CD4-positive, alpha-beta T cell treated with Interleukin-6 at 100 ng/mL for 8 hours (primary cell): ENCODE results near the gene HAAO.
"Not testable (repeated sequence)": the region's sequence is repeated elsewhere in the genome, so short reads cannot be mapped to it uniquely, and the experiment has no call there.

Experiments
- DNase-seq: peaks from one replicate; pipeline ENCODE4 v3.0.0-alpha.2; 2020; ENCODE audit warnings: mixed read lengths, low spot score

HAAO gene

GRCh38 chr2:42747422-42747821 is 45.0 kb downstream of the HAAO start:
- DNase-seq: no peak

- DNase-seq: no peak
Measured at GRCh38 chr2:42744545-42745082, 47.8 kb downstream of the HAAO start.

- DNase-seq: no peak
Measured at GRCh38 chr2:42743659-42743990, 48.8 kb downstream of the HAAO start.

GRCh38 chr2:42742740-42743658 is 49.4 kb downstream of the HAAO start:
- DNase-seq: no peak

- DNase-seq: no peak
Measured at GRCh38 chr2:42741140-42741539, 51.2 kb downstream of the HAAO start.

GRCh38 chr2:42736598-42737322 is 55.6 kb downstream of the HAAO start:
- no peak for DNase-seq

- DNase-seq: no peak
Measured at GRCh38 chr2:42733852-42734251, 58.5 kb downstream of the HAAO start.

- DNase-seq: not testable (repeated sequence)
Measured at GRCh38 chr2:42731316-42731715, 61.1 kb downstream of the HAAO start.

- DNase-seq: no peak
Measured at GRCh38 chr2:42726680-42727079, 65.7 kb downstream of the HAAO start.

GRCh38 chr2:42725657-42726056 is 66.7 kb downstream of the HAAO start:
- no peak for DNase-seq

GRCh38 chr2:42724886-42725285 is 67.5 kb downstream of the HAAO start:
- DNase-seq: no peak

GRCh38 chr2:42723465-42723864 is 68.9 kb downstream of the HAAO start:
- no peak for DNase-seq

GRCh38 chr2:42722320-42723190 is 69.8 kb downstream of the HAAO start:
- DNase-seq: no peak

GRCh38 chr2:42721898-42722297 is 70.5 kb downstream of the HAAO start:
- no peak for DNase-seq
